HUES48 (cell line): ENCODE measurements around the gene LEAP2.

ENCODE experiments used
- H3K27ac ChIP-seq: one replicate; pipeline ENCODE4 v1.7.0; 2013; ENCODE audit warnings: low read depth, low read length, inconsistent platforms
- H3K27me3 ChIP-seq: 2 replicates; pipeline ENCODE4 v1.6.1; 2013; ENCODE audit warnings: mild to moderate bottlenecking, low read length; ENCODE audit not compliant: control insufficient read depth, insufficient read depth
- H3K36me3 ChIP-seq: 2 replicates; pipeline ENCODE4 v1.6.1; 2013; ENCODE audit warnings: low read length; ENCODE audit not compliant: control insufficient read depth, insufficient read depth
- H3K4me1 ChIP-seq: 2 replicates; pipeline ENCODE4 v1.6.1; 2013; ENCODE audit warnings: mild to moderate bottlenecking, low read length; ENCODE audit not compliant: control insufficient read depth, insufficient read depth
- H3K4me3 ChIP-seq: 2 replicates; pipeline ENCODE4 v1.5.1; 2013; ENCODE audit warnings: mild to moderate bottlenecking, low read depth, low read length
- H3K9ac ChIP-seq: 2 replicates; pipeline ENCODE4 v1.6.1; 2013; ENCODE audit warnings: mild to moderate bottlenecking, low read depth, low read length, moderate library complexity
- H3K9me3 ChIP-seq: 2 replicates; pipeline ENCODE4 v1.6.1; 2013; ENCODE audit warnings: low read length; ENCODE audit not compliant: control insufficient read depth, insufficient read depth

The LEAP2 gene

GRCh38 chr5:132873119-132873929 lies at the start of gene LEAP2:
TSS of gene LEAP2 (plus strand) at chr5:132873668. CDS start at chr5:132873695, 27 bp downstream.
- H3K9ac ChIP-seq: no peak within 1 kb of the TSS
- H3K27ac ChIP-seq: peak within 1 kb of the TSS; percentile 34
- H3K27me3 ChIP-seq: no peaks in the 10 kb centered on the region
- no peaks in the 10 kb centered on the region for H3K4me1 ChIP-seq
- no peaks in the 10 kb centered on the region for H3K9me3 ChIP-seq
- H3K4me3 ChIP-seq: no peak within 1 kb of the TSS
- H3K36me3 ChIP-seq: peaks cover 65% of the 10 kb centered on the region

GRCh38 chr5:132824426-132824825 lies 49.0 kb upstream of the LEAP2 start:
- H3K4me3 ChIP-seq: no peak overlapping the region
- H3K27me3 ChIP-seq: peaks cover 63% of the 10 kb centered on the region
- no peaks in the 10 kb centered on the region for H3K36me3 ChIP-seq
- no peak overlapping the region for H3K27ac ChIP-seq
- no peaks in the 10 kb centered on the region for H3K9me3 ChIP-seq
- H3K9ac ChIP-seq: no peak overlapping the region
- H3K4me1 ChIP-seq: peaks cover 3% of the 10 kb centered on the region

GRCh38 chr5:132825033-132825833 lies 48.2 kb upstream of the LEAP2 start:
- no peak overlapping the region for H3K27ac ChIP-seq
- no peak overlapping the region; the same call in 1 of the 2 replicates for H3K9ac ChIP-seq
- H3K4me1 ChIP-seq: peaks cover 3% of the 10 kb centered on the region
- no peaks in the 10 kb centered on the region for H3K9me3 ChIP-seq
- H3K27me3 ChIP-seq: peaks cover 71% of the 10 kb centered on the region
- peak overlapping the region; percentile 59 for H3K4me3 ChIP-seq
- H3K36me3 ChIP-seq: no peaks in the 10 kb centered on the region

GRCh38 chr5:132825834-132826391 lies 47.6 kb upstream of the LEAP2 start:
- Histone ChIP-seq H3K27me3 (peaks cover 76% of the 10 kb centered on the region), H3K36me3 (no peaks in the 10 kb centered on the region), H3K4me3 (peak overlapping the region; percentile 59), H3K27ac (no peak overlapping the region), H3K9ac (no peak overlapping the region), H3K4me1 (peaks cover 3% of the 10 kb centered on the region), H3K9me3 (no peaks in the 10 kb centered on the region)

- H3K36me3 ChIP-seq: no peaks in the 10 kb centered on the region
- no peak overlapping the region for H3K9ac ChIP-seq
- peaks cover 82% of the 10 kb centered on the region for H3K27me3 ChIP-seq
- no peak overlapping the region for H3K27ac ChIP-seq
- peaks cover 3% of the 10 kb centered on the region for H3K4me1 ChIP-seq
- no peaks in the 10 kb centered on the region for H3K9me3 ChIP-seq
- peak overlapping the region; percentile 59; the same call in 1 of the 2 replicates for H3K4me3 ChIP-seq
Observed at GRCh38 chr5:132826424-132827082, 46.9 kb upstream of the LEAP2 start.

GRCh38 chr5:132827943-132828673 lies 45.4 kb upstream of the LEAP2 start:
- peaks cover 3% of the 10 kb centered on the region for H3K4me1 ChIP-seq
- no peaks in the 10 kb centered on the region for H3K9me3 ChIP-seq
- H3K27ac ChIP-seq: no peak overlapping the region
- no peak overlapping the region for H3K9ac ChIP-seq
- H3K27me3 ChIP-seq: peaks cover 85% of the 10 kb centered on the region
- H3K36me3 ChIP-seq: no peaks in the 10 kb centered on the region
- H3K4me3 ChIP-seq: no peak overlapping the region

- no peak overlapping the region for H3K4me3 ChIP-seq
- no peak overlapping the region for H3K9ac ChIP-seq
- H3K27me3 ChIP-seq: peaks cover 80% of the 10 kb centered on the region
- H3K27ac ChIP-seq: no peak overlapping the region
- H3K4me1 ChIP-seq: no peaks in the 10 kb centered on the region; the same call in 1 of the 2 replicates
- no peaks in the 10 kb centered on the region for H3K9me3 ChIP-seq
- no peaks in the 10 kb centered on the region for H3K36me3 ChIP-seq
Observed at GRCh38 chr5:132828846-132829494, 44.5 kb upstream of the LEAP2 start.

GRCh38 chr5:132829742-132830435 lies 43.6 kb upstream of the LEAP2 start:
- H3K4me1 ChIP-seq: no peaks in the 10 kb centered on the region; the same call in 1 of the 2 replicates
- no peaks in the 10 kb centered on the region for H3K9me3 ChIP-seq
- H3K27me3 ChIP-seq: peaks cover 71% of the 10 kb centered on the region
- H3K36me3 ChIP-seq: no peaks in the 10 kb centered on the region
- H3K9ac ChIP-seq: peak overlapping the region; percentile 19; the same call in 1 of the 2 replicates
- H3K27ac ChIP-seq: no peak overlapping the region
- peak overlapping the region; percentile 69 for H3K4me3 ChIP-seq

- Histone ChIP-seq H3K27ac (no peak within 1 kb of the TSS), H3K27me3 (peaks cover 65% of the 10 kb centered on the region), H3K4me1 (no peaks in the 10 kb centered on the region; the same call in 1 of the 2 replicates), H3K36me3 (no peaks in the 10 kb centered on the region), H3K4me3 (peak within 1 kb of the TSS; percentile 69), H3K9ac (peak within 1 kb of the TSS; percentile 19; the same call in 1 of the 2 replicates), H3K9me3 (no peaks in the 10 kb centered on the region)
Observed at GRCh38 chr5:132830436-132831094, 42.9 kb upstream of the LEAP2 start, which contains the start of gene SHROOM1. TSS of gene SHROOM1 (minus strand) at chr5:132830647. CDS start at chr5:132826140, 4,507 bp downstream.
